HUDEP-2 (cell line): Measurements from ENCODE around the gene XRN1.
A peak's percentile ranks its signal among the peaks of the same experiment; 100 is the strongest.
"Not testable (repeated sequence)": the region's sequence is repeated elsewhere in the genome, so short reads cannot be mapped to it uniquely, and the experiment has no call there.

ENCODE experiments used
- DNase-seq, 76 experiments: peaks; one replicate each; lab custom pipeline; 2025; ENCODE audit not compliant: unreplicated experiment in 76 of 76; lab: John Stamatoyannopoulos, UW

The XRN1 gene

GRCh38 chr3:142439499-142440220, 8.2 kb downstream of the XRN1 start:
- peak in 3 of 76 experiments; percentile 7 to 13 (median 10) for DNase-seq

GRCh38 chr3:142438096-142438495, 9.7 kb downstream of the XRN1 start:
- DNase-seq = not testable (repeated sequence)

GRCh38 chr3:142436951-142437585, 10.8 kb downstream of the XRN1 start:
- DNase-seq = no peak

- DNase-seq = no peak
Observed at GRCh38 chr3:142434503-142434902, 13.3 kb downstream of the XRN1 start.

GRCh38 chr3:142433110-142433509, 14.7 kb downstream of the XRN1 start:
- no peak for DNase-seq

GRCh38 chr3:142429582-142429981, 18.3 kb downstream of the XRN1 start:
- DNase-seq = no peak

GRCh38 chr3:142424754-142425153, 23.1 kb downstream of the XRN1 start:
- DNase-seq = no peak

GRCh38 chr3:142418926-142419592, 28.8 kb downstream of the XRN1 start:
- no peak for DNase-seq

- DNase-seq = no peak
Observed at GRCh38 chr3:142417302-142417701, 30.5 kb downstream of the XRN1 start.

GRCh38 chr3:142400537-142400936, 47.3 kb downstream of the XRN1 start:
- not testable (repeated sequence) for DNase-seq

GRCh38 chr3:142394921-142395622, 52.8 kb downstream of the XRN1 start:
- DNase-seq = peak in 2 of 76 experiments; percentile 2 to 9

GRCh38 chr3:142385078-142385477, 62.8 kb downstream of the XRN1 start:
- DNase-seq = no peak

- DNase-seq = no peak
Observed at GRCh38 chr3:142374687-142375086, 73.2 kb downstream of the XRN1 start.

- DNase-seq = not testable (repeated sequence)
Observed at GRCh38 chr3:142369576-142369975, 78.3 kb downstream of the XRN1 start.

- peak in 2 of 76 experiments; percentile 3 to 5 for DNase-seq
Observed at GRCh38 chr3:142366434-142366833, 81.4 kb downstream of the XRN1 start.

GRCh38 chr3:142363936-142364467, 83.8 kb downstream of the XRN1 start:
- no peak for DNase-seq

- not testable (repeated sequence) for DNase-seq
Observed at GRCh38 chr3:142363433-142363832, 84.4 kb downstream of the XRN1 start.

- no peak for DNase-seq
Observed at GRCh38 chr3:142359367-142359766, 88.5 kb downstream of the XRN1 start.

- DNase-seq = no peak
Observed at GRCh38 chr3:142356818-142357217, 91.0 kb downstream of the XRN1 start.

- DNase-seq = no peak
Observed at GRCh38 chr3:142355692-142356091, 92.1 kb downstream of the XRN1 start.

GRCh38 chr3:142354076-142354475, 93.8 kb downstream of the XRN1 start:
- DNase-seq = no peak
